Measurements from ENCODE around the gene KCNMB2.

KCNMB2 gene

DNA sequence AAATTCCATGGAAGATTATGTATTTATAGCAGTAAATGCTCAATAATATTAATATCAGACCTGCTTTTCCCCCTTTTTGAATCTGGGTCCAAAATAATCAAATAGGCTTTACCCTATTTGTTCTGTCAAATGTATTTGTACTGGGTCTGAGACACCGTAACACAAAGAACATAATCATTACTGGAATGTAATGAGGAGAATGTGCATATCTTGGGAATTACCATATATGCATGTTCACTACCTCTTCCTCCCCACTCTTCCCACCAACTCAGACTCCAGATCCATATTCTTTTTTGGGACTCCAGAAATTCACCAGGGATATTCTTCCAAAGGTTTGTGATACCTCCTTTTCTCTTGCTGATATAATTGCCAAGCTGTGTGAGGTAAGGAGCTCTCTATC lies 237.1 kb downstream of the KCNMB2 start:
- in situ Hi-C loops (cut with HindIII; ENCODE audit: low pct_unique_long_range_greater_than_20kb, low sequenced_read_pairs): no loop called here
- no peak for TF ChIP-seq JUND (IDR thresholded peaks at IDR 0.05; ENCODE audit: low read depth)
- DNase-seq (ENCODE audit: low read depth in 1 of 2, low spot score in 1 of 2): no peak

GRCh38 chr3:178777718-178778411 lies 241.6 kb downstream of the KCNMB2 start:
- DNase-seq (ENCODE audit: low read depth in 1 of 2, low spot score in 1 of 2): no peak
- in situ Hi-C loops (cut with HindIII; ENCODE audit: low pct_unique_long_range_greater_than_20kb, low sequenced_read_pairs): no loop called here
- TF ChIP-seq JUND (IDR thresholded peaks at IDR 0.05; ENCODE audit: low read depth): no peak

- DNase-seq (ENCODE audit: low read depth in 1 of 2, low spot score in 1 of 2): no peak
- no peak for TF ChIP-seq JUND (IDR thresholded peaks at IDR 0.05; ENCODE audit: low read depth)
- in situ Hi-C loops (cut with HindIII; ENCODE audit: low pct_unique_long_range_greater_than_20kb, low sequenced_read_pairs): no loop called here
Measured at GRCh38 chr3:178778589-178778988, 242.4 kb downstream of the KCNMB2 start.

- in situ Hi-C loops (cut with HindIII; ENCODE audit: low pct_unique_long_range_greater_than_20kb, low sequenced_read_pairs): no loop called here
- TF ChIP-seq JUND (IDR thresholded peaks at IDR 0.05; ENCODE audit: low read depth): no peak
- DNase-seq (ENCODE audit: low read depth in 1 of 2, low spot score in 1 of 2): no peak
Measured at GRCh38 chr3:178785961-178786360, 249.7 kb downstream of the KCNMB2 start.

- in situ Hi-C loops (cut with HindIII; ENCODE audit: low pct_unique_long_range_greater_than_20kb, low sequenced_read_pairs): no loop called here
- TF ChIP-seq JUND (IDR thresholded peaks at IDR 0.05; ENCODE audit: low read depth): no peak
- no peak for DNase-seq (ENCODE audit: low read depth in 1 of 2, low spot score in 1 of 2)
Measured at GRCh38 chr3:178787960-178788359, 251.7 kb downstream of the KCNMB2 start.

- TF ChIP-seq JUND (IDR thresholded peaks at IDR 0.05; ENCODE audit: low read depth): no peak
- no peak for DNase-seq (ENCODE audit: low read depth in 1 of 2, low spot score in 1 of 2)
- in situ Hi-C loops (cut with HindIII; ENCODE audit: low pct_unique_long_range_greater_than_20kb, low sequenced_read_pairs): no loop called here
Measured at GRCh38 chr3:178794711-178795110, 258.5 kb downstream of the KCNMB2 start.

DNA sequence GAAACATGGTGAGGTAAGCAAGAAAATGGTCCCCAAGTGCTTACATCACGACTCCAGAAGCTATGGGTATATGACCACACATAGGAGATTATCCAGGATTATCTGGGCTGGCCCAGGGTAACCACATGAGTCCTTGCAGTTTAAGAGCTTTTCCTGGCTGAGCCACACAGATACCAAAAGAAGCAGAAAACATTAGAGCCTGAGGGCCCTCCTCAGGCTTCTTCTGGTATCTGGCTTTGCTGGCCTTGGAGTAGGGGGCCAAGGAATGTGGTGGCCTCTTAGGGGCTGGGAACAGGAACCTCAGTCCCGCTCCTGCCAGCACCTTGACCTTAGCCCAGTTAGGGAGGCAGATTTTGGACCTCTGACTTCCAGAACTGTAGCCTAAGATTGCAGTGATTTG lies 259.1 kb downstream of the KCNMB2 start:
- in situ Hi-C loops (cut with HindIII; ENCODE audit: low pct_unique_long_range_greater_than_20kb, low sequenced_read_pairs): no loop called here
- no peak for TF ChIP-seq JUND (IDR thresholded peaks at IDR 0.05; ENCODE audit: low read depth)
- DNase-seq (ENCODE audit: low read depth in 1 of 2, low spot score in 1 of 2): no peak

GRCh38 chr3:178802259-178802658 lies 266.0 kb downstream of the KCNMB2 start:
- no peak for TF ChIP-seq JUND (IDR thresholded peaks at IDR 0.05; ENCODE audit: low read depth)
- DNase-seq (ENCODE audit: low read depth in 1 of 2, low spot score in 1 of 2): no peak
- in situ Hi-C loops (cut with HindIII; ENCODE audit: low pct_unique_long_range_greater_than_20kb, low sequenced_read_pairs): no loop called here

DNA sequence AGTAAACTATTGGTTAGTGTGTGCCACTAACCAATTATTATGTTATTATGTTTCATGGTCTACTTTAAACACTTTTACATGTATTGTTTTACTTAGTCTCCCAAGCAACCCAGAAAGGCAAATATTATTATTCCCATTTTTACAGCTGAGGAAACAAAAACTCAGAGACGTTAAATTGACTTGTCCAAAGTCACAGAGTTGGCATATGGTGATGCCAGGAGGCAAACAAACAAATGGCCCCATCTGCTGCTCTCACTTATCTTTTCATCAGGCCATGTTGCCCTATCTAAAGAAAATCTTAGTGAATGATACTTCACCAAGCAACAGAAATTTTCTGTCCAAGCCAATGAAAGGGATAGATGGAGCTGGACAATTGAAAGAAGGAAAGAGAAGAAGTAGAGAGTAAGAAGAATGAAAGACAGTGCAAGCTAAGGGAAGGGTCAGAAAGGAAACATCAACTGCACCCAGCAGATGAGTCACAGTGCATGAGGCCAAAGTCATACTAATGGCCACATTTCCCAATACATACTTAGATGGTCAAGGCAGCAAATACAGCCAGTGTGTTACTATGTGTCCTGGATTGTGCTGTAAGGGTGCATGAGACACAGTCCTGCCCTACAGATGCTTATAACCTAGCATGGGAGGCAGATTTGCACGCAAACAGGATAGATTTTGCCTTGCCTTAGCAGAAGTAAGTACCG lies 266.9 kb downstream of the KCNMB2 start:
- in situ Hi-C loops (cut with HindIII; ENCODE audit: low pct_unique_long_range_greater_than_20kb, low sequenced_read_pairs): no loop called here

GRCh38 chr3:178804606-178805005 lies 268.4 kb downstream of the KCNMB2 start:
- no peak for TF ChIP-seq JUND (IDR thresholded peaks at IDR 0.05; ENCODE audit: low read depth)
- in situ Hi-C loops (cut with HindIII; ENCODE audit: low pct_unique_long_range_greater_than_20kb, low sequenced_read_pairs): no loop called here
- DNase-seq (ENCODE audit: low read depth in 1 of 2, low spot score in 1 of 2): no peak

More for the DNA sequence above, 266.9 kb downstream of the KCNMB2 start:
- TF ChIP-seq JUND (IDR thresholded peaks at IDR 0.05; ENCODE audit: low read depth): no peak
- DNase-seq (ENCODE audit: low read depth in 1 of 2, low spot score in 1 of 2): peak in 1 of 2 experiments; percentile 26

GRCh38 chr3:178805741-178806140 lies 269.5 kb downstream of the KCNMB2 start:
- in situ Hi-C loops (cut with HindIII; ENCODE audit: low pct_unique_long_range_greater_than_20kb, low sequenced_read_pairs): no loop called here
- DNase-seq (ENCODE audit: low read depth in 1 of 2, low spot score in 1 of 2): no peak
- no peak for TF ChIP-seq JUND (IDR thresholded peaks at IDR 0.05; ENCODE audit: low read depth)

DNA sequence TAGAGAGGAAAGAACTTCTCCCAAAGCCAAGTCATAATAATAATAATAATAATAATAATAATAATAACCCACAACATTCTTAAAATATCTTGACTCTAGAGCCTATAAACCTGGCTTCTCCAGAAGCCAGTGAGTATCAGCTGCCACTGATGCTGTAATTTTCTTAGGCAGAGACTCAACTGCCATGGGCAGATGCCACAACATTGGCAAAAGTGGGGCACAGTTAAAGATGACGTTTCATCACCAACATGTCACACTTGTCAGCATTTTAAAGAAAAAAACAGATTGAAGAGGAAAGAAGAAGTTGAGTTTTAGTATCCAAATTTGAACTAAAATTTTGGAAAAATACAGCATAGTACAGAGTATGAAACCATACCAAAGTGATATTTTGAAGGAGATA lies 270.4 kb downstream of the KCNMB2 start:
- no peak for DNase-seq (ENCODE audit: low read depth in 1 of 2, low spot score in 1 of 2)
- no peak for TF ChIP-seq JUND (IDR thresholded peaks at IDR 0.05; ENCODE audit: low read depth)
- in situ Hi-C loops (cut with HindIII; ENCODE audit: low pct_unique_long_range_greater_than_20kb, low sequenced_read_pairs): no loop called here

GRCh38 chr3:178807694-178808093 lies 271.5 kb downstream of the KCNMB2 start:
- no peak for DNase-seq (ENCODE audit: low read depth in 1 of 2, low spot score in 1 of 2)
- in situ Hi-C loops (cut with HindIII; ENCODE audit: low pct_unique_long_range_greater_than_20kb, low sequenced_read_pairs): no loop called here
- TF ChIP-seq JUND (IDR thresholded peaks at IDR 0.05; ENCODE audit: low read depth): no peak
